GM19193 (cell line): Measurements from ENCODE around the gene NCAPD3.
A peak's percentile ranks its signal among the peaks of the same experiment; 100 is the strongest.

Experiments used
- POLR2A ChIP-seq: IDR thresholded peaks from 4 replicates; pipeline ENCODE4 v1.6.1; 2011; ENCODE audit not compliant: insufficient read depth, insufficient read length; ENCODE audit errors: extremely low read depth

NCAPD3 gene

DNA sequence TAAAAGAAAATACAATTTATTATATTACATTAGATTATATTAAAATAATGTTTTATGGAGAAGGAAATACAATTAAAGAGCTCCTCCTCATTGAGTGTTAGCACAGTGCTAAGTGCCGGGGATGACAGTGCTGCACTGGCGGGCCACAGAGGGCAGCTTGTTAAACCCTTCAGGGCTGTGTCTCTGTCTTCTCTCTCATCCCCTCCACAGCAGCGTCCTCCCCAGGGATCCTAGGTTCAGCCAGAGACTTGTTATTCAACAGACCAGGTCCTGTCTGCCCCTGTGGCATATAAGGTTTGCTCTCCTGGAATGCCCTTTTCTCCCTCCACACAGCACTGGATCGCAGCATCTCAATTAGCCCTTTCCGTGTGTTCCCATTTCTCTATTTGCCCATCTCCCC is 15.2 kb upstream of the NCAPD3 start:
- TF ChIP-seq POLR2A = no peak

DNA sequence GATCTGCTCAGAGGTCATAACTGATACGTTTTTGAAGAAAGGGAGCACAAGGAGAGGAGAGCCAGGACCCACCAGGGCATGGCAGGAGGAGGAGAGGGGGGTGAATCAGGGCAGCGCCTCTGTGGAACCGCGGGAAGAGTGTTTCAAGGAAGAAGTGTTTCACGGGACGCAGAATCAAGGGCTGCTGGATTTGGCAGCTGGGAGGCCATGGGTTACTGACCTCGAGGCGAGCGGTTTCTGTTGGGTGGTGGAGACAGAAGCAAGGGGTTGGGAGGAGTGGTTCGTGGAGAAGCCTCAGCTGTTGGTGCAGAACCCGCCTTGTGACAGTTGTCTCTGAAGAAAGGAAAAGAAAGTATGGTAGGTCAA is 13.8 kb upstream of the NCAPD3 start:
- TF ChIP-seq POLR2A = no peak

DNA sequence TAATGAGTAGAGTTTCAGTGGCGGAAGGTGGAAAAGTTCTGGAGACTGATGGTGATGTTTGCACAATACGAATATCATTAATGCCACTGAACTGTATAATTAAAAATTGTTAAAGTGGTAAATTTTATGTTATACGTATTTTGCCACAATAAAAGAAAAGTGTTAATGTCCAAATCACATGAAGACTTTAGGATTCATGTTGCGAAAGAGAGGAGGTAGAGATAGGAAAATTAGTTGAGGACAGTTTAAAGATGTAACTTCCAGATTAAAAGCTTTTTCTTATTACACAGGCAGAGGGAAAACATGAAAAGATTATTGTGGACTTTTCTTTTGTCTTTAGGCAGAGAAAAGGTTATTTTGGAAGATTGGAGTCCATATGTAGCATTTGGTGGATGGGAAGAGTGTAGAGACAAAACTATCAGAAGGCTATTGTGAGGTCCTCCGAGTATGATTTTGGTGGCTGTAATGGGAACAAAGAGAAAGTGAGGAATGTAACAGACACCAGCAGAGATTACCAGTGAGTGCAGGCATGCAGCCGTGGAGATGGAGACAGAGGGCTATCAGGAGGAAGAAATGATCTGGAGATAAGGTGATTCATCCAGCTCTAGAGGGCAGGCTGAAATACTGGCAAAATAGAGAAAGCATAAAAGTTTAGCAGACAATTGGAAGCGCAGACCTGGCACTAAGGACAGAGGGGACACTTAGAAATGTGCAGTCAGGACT is 13.2 kb upstream of the NCAPD3 start:
- TF ChIP-seq POLR2A = no peak

DNA sequence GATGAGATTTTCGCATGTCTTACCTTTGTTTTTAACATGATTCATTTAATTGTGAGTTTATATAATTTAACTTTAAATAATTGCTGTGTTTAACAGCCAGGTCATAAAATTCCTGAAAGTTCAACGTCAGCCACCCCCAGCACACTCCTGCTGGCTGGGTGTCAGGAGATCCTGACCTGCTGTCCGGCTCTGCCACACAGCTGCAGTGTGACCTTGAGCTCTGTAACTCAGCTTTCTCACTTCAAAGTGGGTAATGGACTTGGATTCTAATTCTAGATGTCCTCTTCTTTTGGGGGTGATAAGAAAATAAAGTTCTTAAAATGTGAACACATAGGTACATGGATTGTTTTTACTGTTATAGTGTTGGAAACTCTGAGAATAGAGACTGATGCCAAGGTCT is 11.6 kb upstream of the NCAPD3 start:
- no peak for TF ChIP-seq POLR2A

DNA sequence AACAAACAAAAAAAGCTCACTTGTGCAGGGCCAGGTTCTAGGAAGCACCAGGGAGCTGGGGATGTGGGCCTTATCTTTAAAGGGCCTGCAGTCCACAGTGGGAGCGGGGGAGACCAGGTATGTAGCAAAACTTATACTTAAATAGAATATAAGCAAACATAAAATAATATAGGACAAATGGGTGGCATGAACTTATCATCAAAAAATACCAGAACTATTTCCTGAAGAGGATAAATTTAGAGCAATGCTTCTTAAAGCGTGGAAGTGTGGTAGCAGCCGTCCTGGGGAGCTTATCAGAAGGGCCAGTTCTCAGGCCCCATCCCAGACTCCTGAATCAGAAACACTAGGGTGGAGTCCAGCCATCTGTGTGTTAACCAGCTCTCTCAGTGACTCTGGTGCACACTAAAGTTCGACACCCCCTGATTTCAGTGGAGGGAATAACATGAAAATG is 10.0 kb upstream of the NCAPD3 start:
- TF ChIP-seq POLR2A = no peak

DNA sequence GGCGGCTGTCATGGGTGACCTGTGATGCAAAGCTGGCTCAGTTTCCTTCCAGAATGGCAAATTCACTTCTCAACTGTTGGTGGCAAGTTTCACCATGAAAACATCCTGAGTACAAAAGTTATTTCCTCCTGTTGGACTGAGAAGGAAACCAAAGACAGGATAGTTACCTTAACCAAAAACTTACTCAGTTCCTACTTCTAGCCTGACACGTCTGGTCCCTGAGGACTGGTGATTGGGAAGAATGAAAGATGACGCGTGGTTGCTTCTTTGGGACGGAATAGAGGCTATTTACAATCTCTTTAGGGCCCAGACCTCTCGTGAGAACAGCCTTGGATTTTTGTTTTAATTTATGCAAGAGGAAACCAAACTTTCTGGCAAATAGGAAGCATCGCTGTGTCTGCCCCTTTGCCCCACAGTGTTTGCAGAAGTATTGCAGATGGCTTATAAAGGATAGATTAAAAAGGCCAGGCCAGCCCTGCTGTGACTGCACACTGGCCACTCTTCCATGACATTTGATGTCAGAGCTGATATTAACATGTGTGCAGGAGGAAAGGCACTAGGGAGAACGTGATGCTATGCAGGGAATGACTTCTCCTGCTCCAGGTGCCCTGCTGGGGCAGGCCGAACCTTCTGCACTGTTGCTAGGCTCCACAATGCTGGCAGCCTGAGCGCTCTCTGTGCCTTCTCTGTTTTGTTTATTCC is 8.3 kb upstream of the NCAPD3 start:
- no peak for TF ChIP-seq POLR2A

DNA sequence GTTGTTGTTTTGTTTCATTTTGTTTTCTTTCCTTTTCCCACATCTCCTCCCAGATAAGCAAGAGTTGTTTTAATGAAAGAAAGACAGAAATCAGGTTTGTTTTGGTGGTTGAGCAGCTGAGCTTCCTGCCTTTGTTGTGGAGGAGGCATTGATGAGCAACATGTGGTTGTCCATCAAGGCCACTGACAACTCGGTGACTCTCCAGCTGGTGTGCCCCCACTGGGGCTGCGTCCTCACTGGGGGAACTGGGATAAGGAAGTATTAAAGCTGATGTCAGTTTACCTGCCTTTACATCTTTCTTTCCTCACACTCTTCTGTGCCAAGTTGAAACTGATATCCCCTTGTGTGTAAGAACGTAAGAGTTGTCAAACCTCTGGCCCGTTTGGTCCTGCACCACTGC is 6.6 kb upstream of the NCAPD3 start:
- no peak for TF ChIP-seq POLR2A

DNA sequence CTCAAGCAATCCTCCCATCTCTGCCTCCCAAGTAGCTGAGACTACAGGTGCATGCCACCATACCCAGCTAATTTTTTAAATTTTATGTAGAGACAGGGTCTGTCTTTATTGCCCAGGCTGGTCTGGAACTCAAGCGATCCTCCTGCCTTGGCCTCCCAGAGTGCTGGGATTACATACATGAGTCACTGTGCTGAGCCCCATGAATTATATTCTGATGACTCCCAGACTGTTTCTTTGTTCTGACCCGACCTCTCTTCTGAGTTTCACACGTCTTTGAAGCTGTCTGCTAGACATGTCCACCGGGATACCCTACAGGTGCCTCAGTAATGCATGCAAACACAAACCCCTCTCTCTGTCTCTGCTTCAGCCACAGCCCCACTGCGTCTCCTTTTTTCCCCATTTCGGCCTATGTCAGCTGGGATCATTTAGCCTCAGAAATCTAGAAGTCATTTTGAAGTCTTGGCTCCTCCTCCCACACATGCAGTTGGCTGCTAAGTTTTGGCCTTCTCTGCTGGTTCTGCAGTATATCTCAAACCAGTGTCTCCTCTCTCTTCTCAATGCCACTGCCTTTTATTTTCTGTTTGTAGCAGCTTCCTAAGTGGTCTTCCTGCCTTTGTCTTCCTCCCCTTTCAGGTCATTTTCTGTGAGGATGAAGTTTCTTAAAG is 5.5 kb upstream of the NCAPD3 start:
- TF ChIP-seq POLR2A = no peak

DNA sequence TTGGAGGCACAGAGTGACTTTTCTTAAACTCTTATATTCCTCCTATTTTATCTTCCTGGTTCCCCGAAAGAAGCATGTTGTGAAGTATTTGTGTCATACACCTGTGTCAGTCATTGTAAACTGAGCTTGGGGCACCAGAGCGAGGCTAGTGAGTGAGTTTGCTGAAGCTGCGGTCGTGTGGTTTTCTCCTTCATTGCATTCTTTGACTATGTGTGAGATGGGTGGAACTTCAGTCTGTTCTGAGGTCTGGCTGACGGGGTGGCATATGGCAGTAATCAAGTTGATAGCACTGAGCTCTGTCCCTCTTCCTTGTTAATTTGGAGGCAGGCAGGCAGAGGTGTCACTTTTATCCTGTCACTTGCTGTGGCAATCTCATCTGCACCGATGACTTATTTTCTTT is 4.9 kb upstream of the NCAPD3 start:
- no peak for TF ChIP-seq POLR2A

DNA sequence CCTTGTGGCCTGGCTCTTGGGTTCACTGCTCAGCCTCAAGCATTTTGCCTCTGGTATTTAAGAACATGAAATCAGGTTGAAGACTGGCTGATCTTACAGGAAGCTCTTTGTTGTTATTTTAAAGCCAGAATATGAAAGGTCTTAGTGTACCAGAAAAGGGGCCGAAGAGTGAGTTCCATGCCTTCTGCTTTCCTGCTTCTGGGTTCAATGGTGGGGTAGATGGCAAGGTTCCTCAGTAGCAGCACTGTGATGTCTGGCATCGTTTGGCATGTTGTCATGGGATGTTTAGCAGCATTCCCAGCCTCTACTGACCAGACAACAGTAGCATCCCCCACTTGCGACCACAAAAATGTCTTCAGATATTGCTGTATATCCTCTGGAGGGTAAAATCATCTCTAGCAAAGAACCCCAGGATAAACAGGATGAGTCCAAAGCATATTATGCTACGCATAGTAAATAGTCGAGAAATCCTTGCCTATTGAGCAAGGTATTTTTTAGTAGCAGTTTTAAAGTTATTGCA is 3.1 kb upstream of the NCAPD3 start:
- TF ChIP-seq POLR2A = no peak

DNA sequence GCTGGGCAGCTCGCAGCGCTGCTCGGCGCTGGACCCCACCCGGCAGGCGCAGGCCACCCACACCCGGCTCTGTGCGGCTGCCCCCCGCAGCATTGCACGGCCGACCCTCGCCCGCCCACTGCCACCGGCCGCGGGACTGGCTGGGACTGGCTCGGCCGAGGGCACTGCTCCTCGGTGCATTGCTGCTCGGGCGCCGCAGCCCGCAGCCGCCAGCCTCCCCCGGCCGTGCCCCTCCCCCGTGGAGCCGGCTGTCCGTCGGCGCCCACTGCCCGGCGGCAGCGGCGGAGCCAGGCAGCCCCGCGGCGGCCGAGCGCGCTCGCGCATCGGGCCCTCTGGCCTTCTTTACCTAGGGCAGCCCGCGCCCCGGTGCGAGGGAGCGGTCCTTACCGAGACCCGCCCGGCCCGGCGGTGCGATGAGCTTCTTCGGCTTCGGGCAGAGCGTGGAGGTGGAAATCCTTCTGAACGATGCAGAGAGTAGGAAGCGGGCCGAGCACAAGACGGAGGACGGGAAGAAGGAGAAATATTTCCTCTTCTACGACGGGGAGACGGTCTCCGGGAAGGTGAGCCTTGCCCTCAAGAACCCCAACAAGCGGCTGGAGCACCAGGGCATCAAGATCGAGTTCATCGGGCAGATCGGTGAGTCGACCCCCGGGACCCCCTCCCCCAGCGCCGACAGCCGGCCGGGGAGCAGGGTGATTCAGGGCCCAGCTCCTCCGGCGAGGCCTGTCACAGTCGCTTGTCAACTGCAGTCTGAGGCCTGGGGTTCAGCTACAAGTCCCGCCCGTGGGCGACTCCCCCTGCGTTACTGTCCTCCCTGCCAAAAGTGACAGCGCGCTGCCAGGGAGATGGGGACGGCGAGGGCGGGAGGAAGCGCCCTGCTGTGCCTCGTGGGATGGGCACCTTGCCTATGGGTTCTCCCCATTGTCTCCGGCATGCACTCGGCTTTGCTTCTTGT is 1.2 kb upstream of the NCAPD3 start:
- peak; percentile 42 for TF ChIP-seq POLR2A

DNA sequence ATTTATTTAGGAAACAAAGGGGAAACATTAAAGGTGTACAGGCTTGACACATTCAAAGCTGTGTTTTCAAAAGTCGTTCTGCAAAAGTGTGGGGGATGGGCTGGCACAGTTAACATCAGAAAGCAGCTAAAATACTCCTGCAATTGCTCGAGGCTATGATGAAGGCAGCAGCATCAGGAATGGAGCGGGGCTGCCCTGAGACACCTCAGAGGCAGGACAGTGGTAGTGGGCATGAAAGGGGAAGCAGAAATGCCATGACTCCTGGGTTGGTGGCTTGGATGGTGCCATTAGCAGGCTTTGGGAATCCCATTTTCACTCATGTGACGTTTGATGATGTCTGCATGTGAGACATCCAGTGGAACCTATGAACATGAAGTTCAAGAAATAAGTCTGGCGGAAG is 646 bp downstream of the NCAPD3 start:
- TF ChIP-seq POLR2A = no peak

DNA sequence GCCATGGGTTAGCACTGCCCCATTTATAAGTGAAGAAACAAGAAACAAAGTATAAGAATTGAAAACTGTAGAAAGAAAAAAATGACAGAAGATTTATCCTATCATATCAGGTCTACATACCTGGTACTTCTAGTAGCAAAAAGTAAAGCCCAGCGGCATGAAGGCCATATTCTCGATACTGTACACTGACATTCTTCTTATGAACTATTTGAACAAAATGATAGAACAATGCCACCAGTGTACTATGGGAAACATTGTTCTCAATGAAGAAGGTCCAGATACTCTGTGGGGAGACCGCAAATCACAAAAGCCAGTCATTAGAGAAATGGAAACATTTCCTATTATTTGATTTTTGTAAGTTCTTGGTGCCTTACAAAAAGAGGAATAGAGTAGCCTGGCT is 7.0 kb downstream of the NCAPD3 start:
- TF ChIP-seq POLR2A = no peak

DNA sequence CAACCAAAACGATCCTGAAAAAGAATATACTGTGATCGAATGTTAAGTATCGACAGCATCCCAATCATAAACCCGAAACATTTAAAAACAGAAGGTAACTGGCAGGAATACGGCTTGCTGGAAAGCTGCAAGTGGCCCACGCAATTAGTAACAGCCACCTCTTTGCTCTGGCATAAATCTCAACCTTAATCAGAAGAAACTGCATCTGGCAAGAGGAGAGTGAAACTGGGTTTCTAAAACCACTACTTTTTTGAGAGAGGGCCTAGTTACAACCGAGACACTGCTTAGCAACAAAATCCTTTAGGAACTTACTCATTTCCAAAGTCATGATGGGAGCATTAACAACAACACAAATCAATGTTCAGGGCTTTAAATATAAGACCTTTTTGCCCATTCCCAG is 7.9 kb downstream of the NCAPD3 start:
- no peak for TF ChIP-seq POLR2A

DNA sequence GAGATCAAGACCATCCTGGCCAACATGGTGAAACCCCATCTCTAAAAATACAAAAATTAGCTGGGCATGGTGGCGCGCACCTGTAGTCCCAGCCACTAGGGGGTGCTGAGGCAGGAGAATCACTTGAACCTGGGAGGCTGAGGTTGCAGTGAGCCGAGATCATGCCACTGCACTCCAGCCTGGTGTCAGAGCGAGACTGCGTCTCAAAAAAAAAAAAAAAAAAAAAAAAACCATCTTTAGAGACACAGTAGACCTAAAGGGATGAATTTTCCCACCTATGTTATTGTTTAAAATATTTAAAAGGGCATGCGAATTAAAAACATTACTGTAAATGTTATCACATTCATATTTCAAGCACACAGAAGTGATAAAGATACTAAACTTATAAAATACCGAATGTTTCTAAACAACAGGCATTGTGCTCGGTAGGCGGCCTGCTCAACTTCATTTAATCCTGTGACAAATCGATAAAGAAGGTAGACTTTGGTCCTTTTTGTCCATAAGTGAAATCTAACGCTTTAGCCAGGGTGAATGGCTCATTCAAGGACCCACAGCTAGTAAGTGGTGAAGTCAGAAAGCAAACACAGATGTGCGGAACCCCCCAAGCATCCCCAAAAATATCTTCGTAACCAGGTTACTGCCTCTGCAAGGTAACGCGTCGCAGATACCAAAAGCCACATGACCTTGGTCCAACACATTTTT is 16.1 kb downstream of the NCAPD3 start:
- TF ChIP-seq POLR2A = no peak

DNA sequence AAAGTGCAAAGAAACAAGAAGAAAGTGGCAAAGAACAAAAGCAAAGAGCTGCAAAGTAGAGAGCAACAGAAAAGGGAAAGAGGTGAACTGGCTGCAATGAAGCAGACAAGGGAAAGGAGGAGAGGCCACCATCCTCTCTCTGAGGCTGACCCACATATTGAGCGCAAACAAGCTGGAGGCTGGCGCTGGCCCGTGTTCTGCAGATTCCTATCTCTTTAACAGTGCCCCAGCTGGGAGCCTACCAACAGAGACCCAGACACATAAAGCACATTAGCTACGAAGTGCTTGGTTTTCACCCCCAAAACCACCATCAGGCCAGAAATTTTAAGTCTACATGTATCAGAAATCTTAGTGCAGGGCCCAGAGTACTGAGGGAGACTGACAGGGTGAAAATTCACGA is 17.6 kb downstream of the NCAPD3 start:
- no peak for TF ChIP-seq POLR2A
